Cardiac atrium fibroblast (primary cell): ENCODE results near the gene CCT7. TPM values are rescaled to one million over a fixed set of nuclear protein-coding genes. Genes with fewer than 3 reads are reported as not detected.

Source experiments
- total RNA-seq: library from RNA; depleted of rRNA; stranded (reverse); fragments of >200 nt; gene quantifications from 2 replicates; pipeline ENCODE4 v1.2.3, GENCODE V29; 2015

CCT7 gene
- 309 and 378 TPM in 2 replicates for total RNA-seq

GRCh38 chr2:73233932-73234832, at the start of gene CCT7:
CCT7 (plus strand) TSS chr2:73234308; CDS start chr2:73234379, 71 bp downstream.

GRCh38 chr2:73202156-73203054, 31.7 kb upstream of the CCT7 start, which contains the start of gene NOTO:
NOTO (plus strand) TSS chr2:73202574; CDS start chr2:73202667, 93 bp downstream.

DNA sequence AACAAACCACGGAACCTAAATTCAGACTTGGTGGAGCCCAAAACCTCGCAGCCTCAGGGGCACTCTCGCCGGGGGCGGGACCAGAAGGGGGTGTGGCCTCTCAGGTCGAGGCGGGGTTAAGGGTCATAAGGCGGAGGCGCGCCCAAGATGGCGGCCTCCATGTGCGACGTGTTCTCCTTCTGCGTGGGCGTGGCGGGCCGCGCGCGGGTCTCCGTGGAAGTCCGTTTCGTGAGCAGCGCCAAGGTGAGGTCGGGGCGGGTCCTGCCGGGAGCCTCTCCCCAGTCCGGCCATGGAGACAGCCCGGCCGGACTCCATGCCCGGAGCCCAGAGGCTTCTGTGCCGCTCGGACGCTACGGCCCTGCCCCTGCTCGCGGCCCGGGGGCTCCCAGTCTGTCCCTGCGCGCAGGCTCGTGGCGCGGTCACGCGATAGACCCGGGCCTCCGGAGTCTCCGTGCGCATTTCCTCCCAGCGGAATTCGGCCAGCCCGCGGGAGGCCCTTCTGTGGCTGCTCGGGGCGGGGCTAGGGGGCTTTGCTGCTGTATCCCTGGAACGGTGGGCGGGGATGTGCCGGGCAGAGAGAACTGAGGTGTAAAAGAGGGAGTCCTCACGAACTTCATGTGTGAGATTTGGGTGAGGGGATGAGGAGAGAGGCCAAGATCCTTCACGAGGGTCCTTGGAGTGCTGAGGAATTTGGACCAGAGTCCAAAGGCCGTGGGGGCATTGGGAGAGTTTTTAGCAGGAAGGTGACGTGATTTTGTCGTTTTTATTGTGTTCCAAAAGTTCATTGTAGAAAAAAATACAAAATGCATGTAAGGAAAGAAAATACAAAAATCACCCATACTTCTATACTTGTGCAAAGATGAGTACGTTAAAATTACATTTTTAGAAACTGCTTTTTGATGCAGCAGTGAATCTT, 19.7 kb upstream of the CCT7 start, which contains the start of gene SMYD5:
SMYD5 (plus strand) TSS at position 126 of the 916 bp plus-strand sequence; CDS start at position 148, 22 bp downstream.

GRCh38 chr2:73233154-73233931, 765 bp upstream of the CCT7 start, which contains the start of gene PRADC1:
PRADC1 (minus strand) TSS chr2:73233239; CDS start chr2:73233160, 79 bp downstream.

DNA sequence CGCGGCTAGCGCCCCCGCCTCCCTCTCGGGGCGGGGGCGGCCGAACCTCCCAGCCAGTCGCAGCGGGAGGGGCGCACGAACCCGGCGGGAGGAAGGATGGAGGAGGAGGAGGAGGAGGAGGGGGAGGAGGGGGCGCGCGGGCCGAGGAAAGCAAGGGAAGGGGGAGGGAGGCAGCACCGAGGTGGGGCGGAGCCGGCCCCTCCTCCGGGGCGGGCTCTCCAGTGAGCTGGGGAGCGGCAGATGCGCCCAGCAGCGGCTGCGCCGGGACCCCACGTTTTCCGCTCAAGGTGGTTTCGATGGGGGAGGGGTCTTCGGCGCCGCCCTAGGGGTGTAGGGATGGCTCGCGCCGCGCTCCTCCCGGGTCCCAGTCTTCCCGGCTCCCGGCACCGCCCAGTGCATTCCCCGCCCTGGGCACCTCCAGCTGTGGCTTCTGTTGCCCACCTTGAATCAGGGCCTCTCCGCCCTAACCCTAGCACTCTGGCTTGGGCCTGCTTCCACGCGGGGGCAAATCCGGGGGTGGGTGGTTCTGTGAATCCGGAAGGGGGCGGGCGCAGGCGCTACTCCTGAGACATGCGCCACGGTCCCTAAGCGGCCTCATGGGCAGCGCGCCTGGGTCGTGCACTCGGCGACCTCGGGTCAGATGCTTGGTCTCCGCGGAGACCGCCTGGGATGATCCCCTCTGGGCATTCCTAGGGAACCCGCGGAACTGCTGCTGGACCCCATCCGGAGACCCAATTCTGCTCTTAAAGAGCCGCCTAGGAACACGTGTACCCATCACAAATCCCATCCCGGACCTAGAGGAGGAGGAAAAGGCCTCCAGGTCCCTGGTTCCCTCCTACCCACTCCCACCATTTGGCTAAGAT, 50.4 kb downstream of the CCT7 start, which contains the start of gene FBXO41:
FBXO41 (minus strand) TSS at position 183 of the 863 bp plus-strand sequence. CDS start 14,848 bp downstream, outside the sequence.

DNA sequence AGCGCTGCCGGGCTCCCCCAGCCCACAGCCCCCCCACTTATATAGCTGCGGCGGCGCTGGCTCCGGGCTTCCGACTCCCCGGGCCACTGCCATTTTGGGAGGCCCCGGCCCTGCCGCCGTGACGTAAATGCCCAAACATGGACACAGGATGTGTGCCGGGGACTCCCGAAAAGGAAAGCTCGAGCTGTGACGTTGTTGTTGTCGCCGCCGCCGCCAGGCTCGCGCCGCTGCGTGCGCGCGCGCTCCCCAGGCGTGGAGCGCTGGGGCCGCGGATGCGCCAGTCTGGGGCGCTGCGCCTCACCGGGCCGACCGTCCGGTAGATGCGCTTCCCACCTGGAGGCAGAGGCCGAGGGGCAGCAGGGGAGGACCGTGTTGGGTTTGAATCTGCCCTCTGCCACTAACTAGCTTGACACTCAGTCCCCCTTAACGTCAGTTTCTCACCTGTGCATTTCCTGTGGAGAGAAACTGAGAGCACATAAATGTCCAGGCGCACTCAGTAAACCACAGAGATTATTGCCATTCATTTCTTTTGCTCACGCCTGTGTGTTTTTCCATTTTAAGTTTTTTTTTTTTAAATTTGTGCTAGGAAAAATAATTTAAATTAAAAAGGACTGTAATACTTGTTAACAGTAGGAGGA, 59.5 kb downstream of the CCT7 start, which contains the start of gene EGR4:
EGR4 (minus strand) TSS at position 15 of the 638 bp plus-strand sequence. CDS start 231 bp downstream, outside the sequence.

Other genes starting within 250 kb of the CCT7 start
- gene SFXN5, start 162.6 kb upstream of the CCT7 start, total RNA-seq: 4.2 and 7.9 TPM in 2 replicates
- 33.2 and 40.7 TPM in 2 replicates for gene RAB11FIP5, start 121.4 kb upstream of the CCT7 start, total RNA-seq
- gene NOTO, start 31.7 kb upstream of the CCT7 start, total RNA-seq: not detected in 2 replicates
- 13.2 and 14.9 TPM in 2 replicates for gene SMYD5, start 20.1 kb upstream of the CCT7 start, total RNA-seq
- gene PRADC1, start 1.1 kb upstream of the CCT7 start, total RNA-seq: 43.3 and 48.6 TPM in 2 replicates
- gene FBXO41, start 50.2 kb downstream of the CCT7 start, total RNA-seq: 1.8 and 1.9 TPM in 2 replicates
- gene EGR4, start 59.2 kb downstream of the CCT7 start, total RNA-seq: not detected in 2 replicates
- gene ALMS1, start 151.5 kb downstream of the CCT7 start, total RNA-seq: 9.0 and 14.4 TPM in 2 replicates